HepG2 (cell line): ENCODE measurements around the gene ZNF138. TPM values are rescaled to one million over a fixed set of nuclear protein-coding genes. Genes with fewer than 3 reads are reported as not detected.

Experiments used
- CTCF ChIP-seq: sonication (generic); formaldehyde crosslinking; IDR thresholded peaks from 2 replicates; pipeline ENCODE4 v1.5.0; 2020; ENCODE audit warnings: mild to moderate bottlenecking, missing genetic modification reagents, moderate library complexity
- MTF2 ChIP-seq: sonication (generic); formaldehyde crosslinking; IDR thresholded peaks from 2 replicates; pipeline ENCODE4 v1.5.0; 2020; ENCODE audit warnings: missing genetic modification reagents, borderline replicate concordance
- NFYB ChIP-seq: sonication (generic); formaldehyde crosslinking; IDR thresholded peaks from 2 replicates; pipeline ENCODE4 v1.4.0; 2020; ENCODE audit warnings: missing genetic modification reagents
- RERE ChIP-seq: IDR thresholded peaks from 2 replicates; pipeline ENCODE4 v1.6.1; 2016; ENCODE audit warnings: low read depth, missing genetic modification reagents, missing compliant biosample characterization
- REXO4 ChIP-seq: sonication (generic); formaldehyde crosslinking; IDR thresholded peaks from 2 replicates; pipeline ENCODE4 v1.8.0; 2022; ENCODE audit warnings: missing genetic modification reagents, mild to moderate bottlenecking, borderline replicate concordance
- ZHX2 ChIP-seq, 2 experiments: sonication (generic) in 1 of 2; formaldehyde crosslinking in 1 of 2; IDR thresholded peaks; 2 replicates each; pipeline versions ENCODE4 v1.6.1 to v1.9.0; 2014 to 2022; ENCODE audit warnings: antibody characterized with exemption in 1 of 2, borderline replicate concordance in 1 of 2, inconsistent platforms in 1 of 2, low read depth in 1 of 2, missing genetic modification reagents in 1 of 2
- ZMYM2 ChIP-seq: sonication (generic); formaldehyde crosslinking; IDR thresholded peaks from 2 replicates; pipeline ENCODE4 v1.8.0; 2022; ENCODE audit warnings: mild to moderate bottlenecking, missing genetic modification reagents
- ZNF124 ChIP-seq: sonication (generic); formaldehyde crosslinking; IDR thresholded peaks from 2 replicates; pipeline ENCODE4 v1.4.0; 2020; ENCODE audit warnings: missing genetic modification reagents
- ZNF44 ChIP-seq: sonication (generic); formaldehyde crosslinking; IDR thresholded peaks from 2 replicates; pipeline ENCODE4 v1.5.1; 2020; ENCODE audit warnings: mild to moderate bottlenecking, missing genetic modification reagents
- ZNF570 ChIP-seq: sonication (generic); formaldehyde crosslinking; IDR thresholded peaks from 2 replicates; pipeline ENCODE4 v1.4.0; 2020; ENCODE audit warnings: mild to moderate bottlenecking, missing genetic modification reagents, borderline replicate concordance
- ZNF766 ChIP-seq: sonication (generic); formaldehyde crosslinking; IDR thresholded peaks from 2 replicates; pipeline ENCODE4 v1.5.0; 2020; ENCODE audit warnings: missing genetic modification reagents, borderline replicate concordance
- polyA plus RNA-seq, 8 experiments: library from polyadenylated mRNA; depleted of rRNA in 3 of 8; stranded (reverse) in 7 of 8; unstranded in 1 of 8; fragments of >200 nt; fragmentation: Illumina TruSeq in 4 of 8; extraction: Trizol in 4 of 8; gene quantifications; 2 replicates each; pipeline versions ENCODE4 v1.2.1 to v1.2.3, GENCODE V29; 2011 to 2016; ENCODE audit warnings: low read depth in 4 of 8, missing spikeins in 1 of 8, mixed read lengths in 1 of 8; ENCODE audit not compliant: insufficient read depth in 1 of 8
- total RNA-seq, 5 experiments: library from RNA; depleted of rRNA; stranded (reverse); fragments of >200 nt; fragmentation: Illumina TruSeq; extraction: Trizol; gene quantifications; 2 replicates each; pipeline ENCODE4 v1.2.3, GENCODE V29; 2016; ENCODE audit warnings: low read depth in 1 of 5

Gene ZNF138
- total and polyA plus RNA-seq, 2 of the 13 experiments (the other 11 are each of a cell fraction or from before 2014, with no cell fraction given): 2.7 to 5.8 TPM

- TF ChIP-seq ZHX2 (IDR thresholded peaks at IDR 0.05; ENCODE audit: low read depth): no peak
- TF ChIP-seq ZHX2 (CRISPR knock-in tag; IDR thresholded peaks at IDR 0.05; ENCODE audit: borderline replicate concordance): no peak
- peak; percentile 99 for TF ChIP-seq NFYB (CRISPR knock-in tag)
- no peak for TF ChIP-seq CTCF (CRISPR knock-in tag)
- no peak for TF ChIP-seq ZNF124
- TF ChIP-seq ZMYM2 (CRISPR knock-in tag): no peak
- no peak for TF ChIP-seq RERE (CRISPR knock-in tag)
- no peak for TF ChIP-seq ZNF766 (CRISPR knock-in tag)
- no peak for TF ChIP-seq REXO4 (CRISPR knock-in tag)
- TF ChIP-seq ZNF44 (CRISPR knock-in tag): no peak
- no peak for TF ChIP-seq ZNF570 (CRISPR knock-in tag)
- 0 out of 2 replicates have a peak, but pooled peaks have one; percentile 37 for TF ChIP-seq MTF2 (CRISPR knock-in tag)
Observed at GRCh38 chr7:64794171-64794844, at the start of gene ZNF138 (continued).
